ENCODE data around the gene ANKIB1. TPM values are rescaled to one million over a fixed set of nuclear protein-coding genes. Genes with fewer than 3 reads are reported as not detected.
"Not testable (repeated sequence)": the region's sequence is repeated elsewhere in the genome, so short reads cannot be mapped to it uniquely, and the experiment has no call there.

The ANKIB1 gene
- total and polyA plus RNA-seq, 2 experiments from 2014 or later, result 6.3 to 17.2 TPM

DNA sequence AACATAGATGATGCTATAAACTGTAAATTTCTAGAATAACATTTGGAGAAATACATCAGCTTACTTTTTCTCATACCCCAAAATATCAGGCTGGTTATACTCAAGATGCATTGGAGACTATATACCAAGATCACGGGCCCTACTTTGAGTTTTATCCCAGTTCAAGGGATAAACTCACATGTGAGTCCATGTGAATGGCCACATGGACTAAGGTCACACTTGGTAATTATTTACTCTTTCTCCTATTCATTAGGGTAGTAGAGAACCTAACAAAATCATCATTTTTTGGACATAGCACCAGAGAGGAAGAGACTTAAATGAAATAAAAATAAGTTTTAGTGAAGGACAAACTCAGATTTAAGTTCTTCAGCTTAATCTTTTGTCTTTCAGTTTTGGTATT is 108.4 kb downstream of the ANKIB1 start:
- H3K4me3 ChIP-seq, result no peak overlapping the region
- no peak overlapping the region for H3K27ac ChIP-seq
- H3K36me3 ChIP-seq, result peaks cover 26% of the 10 kb centered on the region
- no peaks in the 10 kb centered on the region for H3K4me1 ChIP-seq (ENCODE audit: low read depth)
- no peaks in the 10 kb centered on the region for H3K9me3 ChIP-seq (ENCODE audit: low read depth)
- no peak for TF ChIP-seq CTCF (IDR thresholded peaks at IDR 0.05; ENCODE audit: low read depth, low read length)
- DNase-seq (ENCODE audit: low read depth in 1 of 2, low spot score in 1 of 2), result no peak
- no peaks in the 10 kb centered on the region for H3K27me3 ChIP-seq

DNA sequence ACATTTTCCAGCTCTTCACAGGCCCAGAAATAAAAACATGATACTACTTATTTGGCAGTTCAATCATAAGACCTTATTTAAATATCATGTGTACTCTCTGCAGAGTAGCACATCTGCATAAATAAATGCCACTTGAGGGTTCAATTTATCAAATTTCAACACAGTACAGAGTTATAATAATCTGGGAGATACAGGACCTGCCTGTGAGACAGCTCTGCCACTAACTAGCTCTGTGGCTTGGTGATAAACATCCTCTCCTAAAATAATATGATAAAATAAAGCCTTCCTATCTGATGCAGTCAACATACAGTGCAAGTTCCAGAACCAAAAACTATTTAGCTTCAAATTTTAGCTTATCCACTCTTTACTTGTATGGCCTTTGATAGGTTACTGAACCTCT is 110.6 kb downstream of the ANKIB1 start:
- Histone ChIP-seq H3K36me3 (peaks cover 20% of the 10 kb centered on the region), H3K4me3 (no peak overlapping the region), H3K4me1 (ENCODE audit: low read depth) (no peaks in the 10 kb centered on the region), H3K27ac (no peak overlapping the region), H3K27me3 (no peaks in the 10 kb centered on the region), H3K9me3 (ENCODE audit: low read depth) (no peaks in the 10 kb centered on the region)
- no peak for DNase-seq (ENCODE audit: low read depth in 1 of 2, low spot score in 1 of 2)
- no peak for TF ChIP-seq CTCF (IDR thresholded peaks at IDR 0.05; ENCODE audit: low read depth, low read length)

GRCh38 chr7:92357260-92357659 is 111.5 kb downstream of the ANKIB1 start:
- DNase-seq (ENCODE audit: low read depth in 1 of 2, low spot score in 1 of 2), result no peak
- Histone ChIP-seq H3K27ac (no peak overlapping the region), H3K4me1 (ENCODE audit: low read depth) (no peaks in the 10 kb centered on the region), H3K4me3 (no peak overlapping the region), H3K9me3 (ENCODE audit: low read depth) (no peaks in the 10 kb centered on the region), H3K27me3 (no peaks in the 10 kb centered on the region), H3K36me3 (peaks cover 17% of the 10 kb centered on the region)
- no peak for TF ChIP-seq CTCF (IDR thresholded peaks at IDR 0.05; ENCODE audit: low read depth, low read length)

DNA sequence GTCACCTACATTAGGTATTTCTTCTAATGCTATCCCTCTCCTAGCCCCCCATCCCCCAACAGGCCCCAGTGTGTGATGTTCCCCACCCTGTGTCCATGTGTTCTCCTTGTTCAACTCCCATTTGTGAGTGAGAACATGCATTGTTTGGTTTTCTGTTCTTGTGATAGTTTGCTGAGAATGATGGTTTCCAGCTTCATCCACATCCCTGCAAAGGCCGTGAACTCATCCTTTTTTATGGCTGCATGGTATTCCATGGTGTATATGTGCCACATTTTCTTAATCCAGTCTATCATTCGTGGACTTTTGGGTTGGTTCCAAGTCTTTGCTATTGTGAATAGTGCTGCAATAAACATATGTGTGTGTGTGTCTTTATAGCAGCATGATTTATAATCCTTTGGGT is 113.4 kb downstream of the ANKIB1 start:
- DNase-seq (ENCODE audit: low read depth in 1 of 2, low spot score in 1 of 2); H3K27ac ChIP-seq; H3K9me3 ChIP-seq (ENCODE audit: low read depth); H3K36me3 ChIP-seq; H3K4me3 ChIP-seq; H3K4me1 ChIP-seq (ENCODE audit: low read depth); H3K27me3 ChIP-seq: not testable (repeated sequence)

- DNase-seq (ENCODE audit: low read depth in 1 of 2, low spot score in 1 of 2), result peak in 1 of 2 donors; percentile 58
- Histone ChIP-seq H3K9me3 (ENCODE audit: low read depth) (no peaks in the 10 kb centered on the region), H3K4me3 (no peak overlapping the region), H3K27ac (no peak overlapping the region), H3K27me3 (no peaks in the 10 kb centered on the region), H3K4me1 (ENCODE audit: low read depth) (no peaks in the 10 kb centered on the region), H3K36me3 (peaks cover 3% of the 10 kb centered on the region)
- no peak for TF ChIP-seq CTCF (IDR thresholded peaks at IDR 0.05; ENCODE audit: low read depth, low read length)
Measured at GRCh38 chr7:92359801-92360200, 114.0 kb downstream of the ANKIB1 start.

DNA sequence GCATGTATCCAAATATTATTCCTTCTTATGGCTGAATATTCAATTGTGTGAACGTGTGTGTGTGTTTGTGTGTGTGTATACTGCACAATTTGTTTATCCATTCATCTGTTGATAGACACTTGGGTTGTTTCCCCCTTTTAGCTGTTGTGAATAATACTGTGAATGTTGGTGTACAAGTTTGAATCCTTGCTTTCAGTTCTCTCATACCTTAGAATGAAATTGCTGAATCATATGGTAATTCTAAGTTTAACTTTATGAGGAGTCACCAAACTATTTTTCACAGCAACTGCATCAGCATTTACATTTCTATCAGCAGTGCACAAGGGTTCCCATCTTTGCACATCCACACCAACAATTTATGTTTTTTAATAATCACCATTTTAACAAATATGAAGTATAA is 114.6 kb downstream of the ANKIB1 start:
- no peak for TF ChIP-seq CTCF (IDR thresholded peaks at IDR 0.05; ENCODE audit: low read depth, low read length)
- H3K4me3 ChIP-seq, result no peak overlapping the region
- DNase-seq (ENCODE audit: low read depth in 1 of 2, low spot score in 1 of 2), result no peak

More for the DNA sequence above, 114.6 kb downstream of the ANKIB1 start:
- no peak overlapping the region for H3K27ac ChIP-seq
- H3K27me3 ChIP-seq, result no peaks in the 10 kb centered on the region
- peaks cover 3% of the 10 kb centered on the region for H3K36me3 ChIP-seq
- H3K9me3 ChIP-seq (ENCODE audit: low read depth), result no peaks in the 10 kb centered on the region
- no peaks in the 10 kb centered on the region for H3K4me1 ChIP-seq (ENCODE audit: low read depth)
